K562 (cell line): Measurements from ENCODE around the gene RABEPK. TPM values are rescaled to one million over a fixed set of nuclear protein-coding genes. Genes with fewer than 3 reads are reported as not detected.

Experiments used
- ATAC-seq: fragments of 200-7000 bp; cut with Tn5 transposase; 3 replicates; pipeline ENCODE4 v1.9.1; 2020; ENCODE audit warnings: moderate library complexity
- BruUV-seq: library from RNA; stranded (reverse); fragments of 400-500 nt; replicated peaks from 2 replicates; lab custom pipeline; 2021; lab: Mats Ljungman, UMichigan
- CTCF ChIA-PET: fragments of 300-600 bp; formaldehyde crosslinking; extraction: SDS; loops from one replicate; lab custom pipeline; 2021; ENCODE audit warnings: low intra/inter-chr PET ratio; lab: Yijun Ruan, JAX
- POLR2A ChIA-PET: fragments of 300-600, 350-650 bp; sonication (Branson Sonifier 250); formaldehyde crosslinking; extraction: SDS; loops from one replicate; lab custom pipeline; 2021; ENCODE audit warnings: antibody characterized with exemption, inconsistent platforms; lab: Yijun Ruan, JAX
- DNase-seq, 4 experiments: peaks; one replicate each; pipeline versions ENCODE4 v3.0.0 to v3.0.0-alpha.2; 2011 to 2018; ENCODE audit warnings: low spot score in 3 of 4, mixed read lengths in 3 of 4; ENCODE audit errors: extremely low read depth in 1 of 4
- FAIRE-seq: peaks from 2 replicates; lab custom pipeline; 2011; peaks lifted over from hg19 to GRCh38; lab: Jason Lieb, UNC
- H2AFZ ChIP-seq: 2 replicates; pipeline ENCODE4 v1.6.0; 2011; ENCODE audit warnings: low read depth, low read length, control low read depth, inconsistent platforms
- H3K27ac ChIP-seq: fragments of 200-600 bp; 3 replicates; pipeline ENCODE4 v1.8.0; 2011; ENCODE audit warnings: low read depth, mild to moderate bottlenecking, control low read depth, inconsistent platforms, low read length, moderate library complexity, mixed read lengths; ENCODE audit errors: extremely low read depth
- H3K27me3 ChIP-seq, 2 experiments: fragments of 300-600 bp in 1 of 2; 2 replicates in 1 of 2; 3 replicates in 1 of 2; pipeline versions ENCODE4 v1.6.0 to v1.8.0; 2011; ENCODE audit warnings: inconsistent platforms in 2 of 2, low read length in 2 of 2, mild to moderate bottlenecking in 1 of 2, mixed read lengths in 1 of 2, moderate library complexity in 1 of 2; ENCODE audit not compliant: control insufficient read depth in 2 of 2, insufficient read depth in 2 of 2
- H3K36me3 ChIP-seq: fragments of 300-600 bp; 3 replicates; pipeline ENCODE4 v1.8.0; 2011; ENCODE audit warnings: mild to moderate bottlenecking, low read length, inconsistent platforms; ENCODE audit not compliant: control insufficient read depth, insufficient read depth
- H3K4me1 ChIP-seq, 2 experiments: fragments of 200-600 bp in 1 of 2; replicated peaks in 1 of 2; 2 replicates in 1 of 2; 3 replicates in 1 of 2; pipeline versions ENCODE4 v1.5.1 to v1.8.0; 2011; ENCODE audit warnings: inconsistent platforms in 2 of 2, low read length in 2 of 2, mild to moderate bottlenecking in 1 of 2, mixed read lengths in 1 of 2, moderate library complexity in 1 of 2; ENCODE audit not compliant: control insufficient read depth in 2 of 2, insufficient read depth in 2 of 2
- H3K4me2 ChIP-seq: 2 replicates; pipeline ENCODE4 v1.6.1; 2011; ENCODE audit warnings: low read length, control low read depth, inconsistent platforms, mixed read lengths; ENCODE audit not compliant: insufficient read depth
- H3K4me3 ChIP-seq: fragments of 200-600 bp; sonication (generic), shearing (Covaris generic); 2 replicates; pipeline ENCODE4 v1.5.1; 2016; ENCODE audit warnings: control low read depth, inconsistent platforms
- H3K79me2 ChIP-seq: fragments of 200-600 bp; 3 replicates; pipeline ENCODE4 v1.8.0; 2011; ENCODE audit warnings: low read length, inconsistent platforms; ENCODE audit not compliant: control insufficient read depth, insufficient read depth
- H3K9ac ChIP-seq, 2 experiments: 2 replicates each; pipeline versions ENCODE4 v1.6.0 to v1.6.1; 2011; ENCODE audit warnings: low read depth in 2 of 2, low read length in 2 of 2, control low read depth in 1 of 2, inconsistent platforms in 1 of 2, mild to moderate bottlenecking in 1 of 2, mixed read lengths in 1 of 2; ENCODE audit not compliant: insufficient read depth in 1 of 2
- H3K9me1 ChIP-seq: one replicate; pipeline ENCODE4 v1.6.0; 2011; ENCODE audit warnings: inconsistent platforms, mild to moderate bottlenecking, low read length, moderate library complexity; ENCODE audit not compliant: control insufficient read depth, insufficient read depth
- H3K9me3 ChIP-seq: replicated peaks from 2 replicates; pipeline ENCODE4 v1.5.1; 2011; ENCODE audit warnings: low read depth, low read length, inconsistent platforms; ENCODE audit not compliant: control insufficient read depth, insufficient read depth
- H4K20me1 ChIP-seq: replicated peaks from 2 replicates; pipeline ENCODE4 v1.6.1; 2011; ENCODE audit warnings: low read length, inconsistent platforms, mixed read lengths; ENCODE audit not compliant: control insufficient read depth, insufficient read depth
- ARID3B ChIP-seq: fragments of 250-450 bp; sonication (Bioruptor Pico); IDR thresholded peaks from 2 replicates; pipeline ENCODE4 v1.4.0; 2020; ENCODE audit warnings: borderline replicate concordance
- CBFB ChIP-seq: sonication (generic); formaldehyde crosslinking; IDR thresholded peaks from 2 replicates; pipeline ENCODE4 v1.4.0; 2020; ENCODE audit warnings: mild to moderate bottlenecking, missing genetic modification reagents
- ERF ChIP-seq: fragments of 450-650 bp; formaldehyde crosslinking; IDR thresholded peaks from 2 replicates; pipeline ENCODE4 v1.4.0; 2020; ENCODE audit warnings: mild to moderate bottlenecking, mixed read lengths
- HMGN3 ChIP-seq: IDR thresholded peaks from 2 replicates; pipeline ENCODE4 v1.6.1; 2011; ENCODE audit warnings: borderline replicate concordance, low read depth, mild to moderate bottlenecking, mixed read lengths, low read length; ENCODE audit not compliant: insufficient read length; ENCODE audit errors: extremely low read depth
- MED1 ChIP-seq: sonication (generic); formaldehyde crosslinking; IDR thresholded peaks from 2 replicates; pipeline ENCODE4 v1.8.1; 2023; ENCODE audit warnings: missing genetic modification reagents, borderline replicate concordance
- MITF ChIP-seq: IDR thresholded peaks from 2 replicates; pipeline ENCODE4 v1.6.1; 2014; ENCODE audit warnings: antibody characterized with exemption
- NRF1 ChIP-seq, 2 experiments: fragments of 450-650 bp; IDR thresholded peaks in 1 of 2; conservative IDR thresholded peaks in 1 of 2; 2 replicates each; pipeline ENCODE4 v1.6.1; 2014; ENCODE audit warnings: mild to moderate bottlenecking in 2 of 2
- PATZ1 ChIP-seq: fragments of 250-450 bp; sonication (Bioruptor Pico); IDR thresholded peaks from 2 replicates; pipeline ENCODE4 v1.5.0; 2020; ENCODE audit warnings: mild to moderate bottlenecking, borderline replicate concordance
- RBM14 ChIP-seq: fragments of 200-400 bp; formaldehyde crosslinking; IDR thresholded peaks from 2 replicates; pipeline ENCODE4 v1.6.1; 2018; ENCODE audit warnings: low read depth, mild to moderate bottlenecking, low read length, moderate library complexity, borderline replicate concordance; ENCODE audit not compliant: insufficient read depth
- TRIM25 ChIP-seq: fragments of 450-650 bp; IDR thresholded peaks from 2 replicates; pipeline ENCODE4 v1.7.0; 2016; ENCODE audit warnings: borderline replicate concordance
- YY1 ChIP-seq, 3 experiments: IDR thresholded peaks; 2 replicates each; pipeline ENCODE4 v1.6.1; 2011; ENCODE audit warnings: low read length in 2 of 3, mild to moderate bottlenecking in 2 of 3, moderate library complexity in 2 of 3, borderline replicate concordance in 1 of 3, control low read depth in 1 of 3, low read depth in 1 of 3; ENCODE audit not compliant: insufficient read depth in 3 of 3, insufficient replicate concordance in 2 of 3, control insufficient read depth in 1 of 3, insufficient read length in 1 of 3; ENCODE audit errors: extremely low read depth in 1 of 3
- ZNF143 ChIP-seq: sonication (generic); formaldehyde crosslinking; IDR thresholded peaks from 2 replicates; pipeline ENCODE4 v1.9.0; 2022; ENCODE audit warnings: mild to moderate bottlenecking, missing genetic modification reagents
- WGBS: fragments of 100-300 bp; shearing (Covaris generic); methylation state at CpG from one replicate; pipeline ENCODE4 v1.1.6; 2016; ENCODE audit warnings: low coverage, mixed read lengths; ENCODE audit not compliant: insufficient coverage; ENCODE audit errors: missing lambda C conversion rate; 5-methylcytosine and 5-hydroxymethylcytosine counted together
- in situ Hi-C: fragments of 300-500 bp; cut with MboI; formaldehyde crosslinking; loops from 4 replicates; pipeline ENCODE4 v1.15.0; 2018; ENCODE audit warnings: inconsistent platforms, mixed read lengths
- intact Hi-C: fragments of 100-400 bp; cut with micrococcal nuclease; formaldehyde crosslinking; loops from 2 replicates; pipeline ENCODE4 v1.14.2; 2022
- polyA plus RNA-seq, 8 experiments: library from polyadenylated mRNA; depleted of rRNA in 4 of 8; stranded (reverse) in 5 of 8; unstranded in 3 of 8; fragments of >200 nt; fragmentation: Nextera tagmentation in 2 of 8; fragmentation: Illumina TruSeq in 1 of 8; extraction: Ambion mirVana in 2 of 8; extraction: Trizol in 1 of 8; gene quantifications; 2 replicates each; pipeline versions ENCODE4 v1.2.1 to v1.2.3, GENCODE V29; 2011 to 2014; ENCODE audit warnings: inconsistent platforms in 1 of 8, missing spikeins in 1 of 8
- total RNA-seq, 7 experiments: library from RNA; depleted of rRNA in 6 of 7; stranded (reverse); fragments of >200 nt in 6 of 7; fragmentation: Illumina TruSeq in 2 of 7; extraction: Trizol in 2 of 7; gene quantifications; 2 replicates each; pipeline versions ENCODE4 v1.2.1 to v1.2.3, GENCODE V29; 2011 to 2021; ENCODE audit warnings: low replicate concordance in 1 of 7

Gene RABEPK
- total and polyA plus RNA-seq, 9 of the 15 experiments (the other 6 are each of a cell fraction or from before 2014, with no cell fraction given), result 38.3 to 113 (median 52.8) TPM

- peak overlapping the region; percentile 52 for H3K27ac ChIP-seq
- ChIA-PET CTCF (no interaction called here), POLR2A (interaction anchor here (0.7 to 6.2 kb wide), 8 partner anchors 15 to 130 kb away, joined by 3 to 75 read pairs (median 4); no protein-coding TSS in a partner anchor)
- no peak overlapping the region for H2AFZ ChIP-seq
- H3K9ac ChIP-seq, result peak overlapping the region; percentile 84 to 96; a peak in 3 of 4 replicates
- no peaks in the 10 kb centered on the region for H3K9me3 ChIP-seq
- peaks cover 60% of the 10 kb centered on the region for H4K20me1 ChIP-seq
- H3K27me3 ChIP-seq, result no peaks in the 10 kb centered on the region; a peak in 1 of 5 replicates
- peaks cover 67% of the 10 kb centered on the region for H3K36me3 ChIP-seq
- intact Hi-C loops (no loop called here), in situ Hi-C loops (no loop called here)
- H3K9me1 ChIP-seq, result no peaks in the 10 kb centered on the region
- peaks cover 70% of the 10 kb centered on the region for H3K79me2 ChIP-seq
- H3K4me3 ChIP-seq, result peak overlapping the region; percentile 92
- FAIRE-seq (no peak), DNase-seq (peak in 1 of 4 experiments; percentile 19), ATAC-seq (no peak)
- peaks cover 19 to 31% of the 10 kb centered on the region in 2 experiments; a peak in 4 of 5 replicates for H3K4me1 ChIP-seq
- peak overlapping the region; percentile 97 for H3K4me2 ChIP-seq
- BruUV-seq, result no TSS peak
- WGBS, result 17% methylated on average over 14 of the region's 14 CpGs
- no peak for TF ChIP-seq ERF
- no peak for TF ChIP-seq MITF
- no peak for TF ChIP-seq NRF1 (conservative IDR thresholded peaks at IDR 0.05 in 1 of 2, IDR thresholded peaks at IDR 0.05 in 1 of 2)
- no peak for TF ChIP-seq PATZ1 (CRISPR knock-in tag)
- no peak for TF ChIP-seq HMGN3
- no peak for TF ChIP-seq TRIM25
- no peak for TF ChIP-seq MED1 (CRISPR knock-in tag)
- TF ChIP-seq CBFB, result no peak
- TF ChIP-seq YY1 (IDR thresholded peaks at IDR 0.05; ENCODE audit: borderline replicate concordance in 1 of 3, control insufficient read depth in 1 of 3, extremely low read depth in 1 of 3, insufficient read depth in 3 of 3, insufficient read length in 1 of 3, insufficient replicate concordance in 2 of 3, low read depth in 1 of 3, low read length in 2 of 3), result no peak
- TF ChIP-seq ZNF143, result 0 out of 2 replicates have a peak, but pooled peaks have one; percentile 37
- TF ChIP-seq ARID3B (CRISPR knock-in tag), result no peak
- no peak for TF ChIP-seq RBM14
Measured at GRCh38 chr9:125238915-125239446, 38.6 kb downstream of the RABEPK start.
